Right lobe of liver (tissue), 4 donors: Measurements from ENCODE around the gene MAPT.

Experiments
- CTCF ChIP-seq, 4 donors: fragments of 200-600 bp in 3 of 4; fragments of 450-650 bp in 1 of 4; IDR thresholded peaks; one replicate each; pipeline versions ENCODE4 v1.5.1 to v1.8.0; 2016 to 2022; ENCODE audit warnings: antibody characterized with exemption in 4 of 4, mild to moderate bottlenecking in 2 of 4
- POLR2A ChIP-seq: fragments of 450-650 bp; IDR thresholded peaks from one replicate; pipeline ENCODE4 v1.6.1; 2017; ENCODE audit warnings: antibody characterized with exemption, mild to moderate bottlenecking
- donor health status: DM: no; HTN: no; CAD: no.
- donor health status: DM: no; HTN: no; CAD: no.
- donor health status: DM: no; HTN: yes; CAD: no.

- no peak for TF ChIP-seq CTCF (IDR thresholded peaks at IDR 0.05)
- TF ChIP-seq POLR2A: no peak
These were observed 75.4 kb downstream of the MAPT start for GRCh38 chr17:45969726-45970125.
